HCEC 1CT (cell line): ENCODE results near the gene CMPK1.
A peak's percentile ranks its signal among the peaks of the same experiment; 100 is the strongest.
"Not testable (repeated sequence)": the region's sequence is repeated elsewhere in the genome, so short reads cannot be mapped to it uniquely, and the experiment has no call there.

ENCODE experiments used
- DNase-seq: peaks from one replicate; pipeline ENCODE4 v3.0.0-alpha.2; 2017

The CMPK1 gene

GRCh38 chr1:47338249-47339077, 4.9 kb downstream of the CMPK1 start:
- no peak for DNase-seq

- peak; percentile 44 for DNase-seq
Observed at GRCh38 chr1:47340227-47340626, 6.6 kb downstream of the CMPK1 start.

GRCh38 chr1:47346979-47347378, 13.4 kb downstream of the CMPK1 start:
- not testable (repeated sequence) for DNase-seq

GRCh38 chr1:47347735-47348134, 14.1 kb downstream of the CMPK1 start:
- no peak for DNase-seq

- DNase-seq, result no peak
Observed at GRCh38 chr1:47348246-47348645, 14.7 kb downstream of the CMPK1 start.

- DNase-seq, result peak; percentile 24
Observed at GRCh38 chr1:47351305-47351704, 17.7 kb downstream of the CMPK1 start.

GRCh38 chr1:47361380-47361779, 27.8 kb downstream of the CMPK1 start:
- no peak for DNase-seq

GRCh38 chr1:47362828-47363227, 29.2 kb downstream of the CMPK1 start:
- DNase-seq, result no peak

GRCh38 chr1:47367651-47368050, 34.1 kb downstream of the CMPK1 start:
- DNase-seq, result no peak

GRCh38 chr1:47371016-47371517, 37.5 kb downstream of the CMPK1 start:
- DNase-seq, result no peak

- no peak for DNase-seq
Observed at GRCh38 chr1:47374501-47374900, 40.9 kb downstream of the CMPK1 start.

- DNase-seq, result no peak
Observed at GRCh38 chr1:47378147-47378546, 44.6 kb downstream of the CMPK1 start.

GRCh38 chr1:47380699-47381098, 47.1 kb downstream of the CMPK1 start:
- no peak for DNase-seq

- DNase-seq, result no peak
Observed at GRCh38 chr1:47382399-47382983, 48.9 kb downstream of the CMPK1 start.

- DNase-seq, result no peak
Observed at GRCh38 chr1:47384083-47384482, 50.5 kb downstream of the CMPK1 start.

- DNase-seq, result no peak
Observed at GRCh38 chr1:47385020-47385419, 51.4 kb downstream of the CMPK1 start.

- DNase-seq, result no peak
Observed at GRCh38 chr1:47386268-47386667, 52.7 kb downstream of the CMPK1 start.

- DNase-seq, result no peak
Observed at GRCh38 chr1:47388030-47388890, 54.7 kb downstream of the CMPK1 start.

GRCh38 chr1:47388891-47389238, 55.3 kb downstream of the CMPK1 start:
- peak; percentile 54 for DNase-seq

- DNase-seq, result no peak
Observed at GRCh38 chr1:47389731-47390130, 56.1 kb downstream of the CMPK1 start.

- DNase-seq, result no peak
Observed at GRCh38 chr1:47390843-47391242, 57.3 kb downstream of the CMPK1 start.

- DNase-seq, result peak; percentile 12
Observed at GRCh38 chr1:47393141-47393540, 59.6 kb downstream of the CMPK1 start.

GRCh38 chr1:47395433-47395832, 61.8 kb downstream of the CMPK1 start:
- no peak for DNase-seq
